Neural crest cell (in vitro differentiated cells): ENCODE measurements around the gene STT3A. TPM values are rescaled to one million over a fixed set of nuclear protein-coding genes. Genes with fewer than 3 reads are reported as not detected.

Experiments
- DNase-seq: peaks from one replicate; pipeline ENCODE4 v3.0.0; 2021; ENCODE audit warnings: low read depth, mixed read lengths, low spot score
- H3K27ac Mint-ChIP-seq: one replicate; pipeline ENCODE4 v1.8.0; 2021; ENCODE audit warnings: mild to moderate bottlenecking, mixed read lengths; ENCODE audit not compliant: unreplicated experiment
- H3K27me3 Mint-ChIP-seq: 2 replicates; pipeline ENCODE4 v1.8.0; 2021; ENCODE audit warnings: low read depth, mild to moderate bottlenecking, mixed read lengths
- H3K36me3 Mint-ChIP-seq: 2 replicates; pipeline ENCODE4 v1.8.0; 2021; ENCODE audit warnings: low read depth, mild to moderate bottlenecking, mixed read lengths
- H3K4me1 Mint-ChIP-seq: 2 replicates; pipeline ENCODE4 v1.8.0; 2021; ENCODE audit warnings: mixed read lengths
- H3K4me3 Mint-ChIP-seq: one replicate; pipeline ENCODE4 v1.8.0; 2021; ENCODE audit warnings: mild to moderate bottlenecking, mixed read lengths
- H3K9me3 Mint-ChIP-seq: 2 replicates; pipeline ENCODE4 v1.8.0; 2021; ENCODE audit warnings: mixed read lengths
- total RNA-seq: library from RNA; stranded (reverse); gene quantifications from 2 replicates; pipeline ENCODE4 v1.2.1, GENCODE V29; 2021
- TF ChIP-seq, protein P1 (sequence below): fragments of 200-600 bp; sonication (generic); conservative IDR thresholded peaks from 2 replicates; pipeline ENCODE4 v1.5.0; 2021; ENCODE audit warnings: antibody characterized with exemption, mild to moderate bottlenecking

STT3A gene
- total RNA-seq, 1 donor from 2014 or later = 144 TPM

DNA sequence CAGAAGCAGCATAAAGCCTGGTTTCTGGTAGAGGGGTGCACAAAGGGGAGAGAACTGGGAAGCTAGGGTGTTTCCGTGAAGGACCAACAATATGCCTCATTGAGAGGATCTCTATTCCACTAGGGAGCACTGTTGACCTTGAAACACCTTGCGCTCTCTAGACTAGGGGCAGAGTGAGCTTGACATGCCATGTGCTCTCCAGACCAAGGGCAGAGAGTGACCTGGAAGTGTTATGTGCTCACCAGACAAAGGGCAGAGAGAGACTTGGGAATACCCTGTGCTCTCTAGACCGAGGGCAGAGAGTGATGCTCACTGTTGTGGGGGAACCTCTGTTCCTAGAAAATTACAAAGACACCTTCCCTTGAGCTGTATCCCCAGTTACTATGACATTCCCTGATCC lies 38.6 kb upstream of the STT3A start:
- peaks cover 4% of the 10 kb centered on the region for H3K27me3 Mint-ChIP-seq
- no peaks in the 10 kb centered on the region for H3K4me1 Mint-ChIP-seq
- H3K36me3 Mint-ChIP-seq = peaks cover 29% of the 10 kb centered on the region
- TF ChIP-seq, protein P1, sequence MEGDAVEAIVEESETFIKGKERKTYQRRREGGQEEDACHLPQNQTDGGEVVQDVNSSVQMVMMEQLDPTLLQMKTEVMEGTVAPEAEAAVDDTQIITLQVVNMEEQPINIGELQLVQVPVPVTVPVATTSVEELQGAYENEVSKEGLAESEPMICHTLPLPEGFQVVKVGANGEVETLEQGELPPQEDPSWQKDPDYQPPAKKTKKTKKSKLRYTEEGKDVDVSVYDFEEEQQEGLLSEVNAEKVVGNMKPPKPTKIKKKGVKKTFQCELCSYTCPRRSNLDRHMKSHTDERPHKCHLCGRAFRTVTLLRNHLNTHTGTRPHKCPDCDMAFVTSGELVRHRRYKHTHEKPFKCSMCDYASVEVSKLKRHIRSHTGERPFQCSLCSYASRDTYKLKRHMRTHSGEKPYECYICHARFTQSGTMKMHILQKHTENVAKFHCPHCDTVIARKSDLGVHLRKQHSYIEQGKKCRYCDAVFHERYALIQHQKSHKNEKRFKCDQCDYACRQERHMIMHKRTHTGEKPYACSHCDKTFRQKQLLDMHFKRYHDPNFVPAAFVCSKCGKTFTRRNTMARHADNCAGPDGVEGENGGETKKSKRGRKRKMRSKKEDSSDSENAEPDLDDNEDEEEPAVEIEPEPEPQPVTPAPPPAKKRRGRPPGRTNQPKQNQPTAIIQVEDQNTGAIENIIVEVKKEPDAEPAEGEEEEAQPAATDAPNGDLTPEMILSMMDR = no peak
- no peak for DNase-seq
- peaks cover 24% of the 10 kb centered on the region for H3K9me3 Mint-ChIP-seq
- H3K4me3 Mint-ChIP-seq = no peak overlapping the region
- no peak overlapping the region for H3K27ac Mint-ChIP-seq

DNA sequence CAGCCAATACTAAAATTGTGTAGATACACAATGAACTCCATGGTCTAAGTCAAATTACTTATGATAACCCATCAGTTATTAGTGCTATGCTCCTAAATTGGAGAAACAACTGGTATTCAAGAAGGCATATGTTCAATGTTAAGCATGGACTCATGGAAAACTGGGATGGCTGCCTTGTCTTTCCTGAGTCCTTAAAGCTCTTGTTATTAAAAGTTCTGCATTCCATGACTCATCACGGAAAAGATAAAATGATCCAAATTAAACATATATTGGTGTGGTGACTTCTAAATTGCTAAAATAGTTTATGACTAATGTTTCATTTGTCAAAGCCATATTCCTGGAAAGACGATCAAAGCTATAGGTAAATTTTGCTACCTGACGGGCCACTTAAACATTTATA lies 32.8 kb upstream of the STT3A start:
- no peak overlapping the region for H3K4me3 Mint-ChIP-seq
- peaks cover 4% of the 10 kb centered on the region for H3K27me3 Mint-ChIP-seq
- TF ChIP-seq, protein P1 = no peak
- peaks cover 11% of the 10 kb centered on the region for H3K9me3 Mint-ChIP-seq
- no peak for DNase-seq
- H3K4me1 Mint-ChIP-seq = no peaks in the 10 kb centered on the region
- H3K36me3 Mint-ChIP-seq = peaks cover 9% of the 10 kb centered on the region
- H3K27ac Mint-ChIP-seq = no peak overlapping the region

DNA sequence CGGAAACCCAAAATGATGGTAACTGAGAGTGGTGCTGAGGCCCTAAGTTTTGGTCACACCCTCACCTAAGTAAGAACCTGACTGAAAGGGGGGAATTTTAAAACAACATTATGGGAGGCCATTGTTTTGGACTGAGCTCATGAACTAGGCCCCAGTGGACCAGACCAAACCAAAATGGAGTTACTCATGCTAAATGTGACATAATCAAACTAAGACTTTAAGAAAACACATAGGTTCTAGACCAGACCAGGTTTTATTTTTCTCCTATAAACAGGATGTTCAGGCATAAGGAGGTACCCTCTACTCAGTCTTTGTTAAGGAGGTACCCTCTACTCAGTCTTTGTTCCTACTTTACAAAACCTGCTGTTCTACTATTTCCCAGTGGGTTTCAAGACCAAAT lies 30.7 kb upstream of the STT3A start:
- no peak overlapping the region for H3K27ac Mint-ChIP-seq
- H3K9me3 Mint-ChIP-seq = peaks cover 6% of the 10 kb centered on the region
- H3K27me3 Mint-ChIP-seq = peaks cover 4% of the 10 kb centered on the region
- H3K4me3 Mint-ChIP-seq = no peak overlapping the region
- H3K36me3 Mint-ChIP-seq = peaks cover 2% of the 10 kb centered on the region
- no peak for DNase-seq
- no peaks in the 10 kb centered on the region for H3K4me1 Mint-ChIP-seq
- TF ChIP-seq, protein P1 = no peak

DNA sequence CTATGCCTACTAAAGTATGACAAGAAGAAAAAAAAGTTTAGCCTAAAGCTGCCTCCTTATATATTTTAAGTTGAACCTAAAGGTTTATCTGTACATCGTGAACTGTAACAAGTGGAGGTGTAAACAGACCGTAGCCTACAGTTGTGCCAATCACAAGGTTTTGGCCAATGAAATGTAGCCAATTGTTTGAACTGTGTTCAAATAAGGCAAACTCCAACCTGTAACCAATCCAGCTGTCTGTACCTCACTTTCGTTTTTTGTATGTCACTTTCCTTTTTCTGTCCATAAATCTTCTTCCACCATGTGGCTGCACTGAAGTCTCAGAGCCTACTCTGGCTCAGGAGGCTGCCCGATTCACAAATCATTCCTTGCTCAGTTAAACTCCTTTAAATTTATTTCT lies 30.2 kb upstream of the STT3A start:
- Mint-ChIP-seq H3K36me3 (no peaks in the 10 kb centered on the region), H3K4me3 (no peak overlapping the region), H3K27ac (no peak overlapping the region), H3K27me3 (no peaks in the 10 kb centered on the region), H3K9me3 (peaks cover 6% of the 10 kb centered on the region), H3K4me1 (no peaks in the 10 kb centered on the region)
- DNase-seq = no peak
- TF ChIP-seq, protein P1 = no peak

DNA sequence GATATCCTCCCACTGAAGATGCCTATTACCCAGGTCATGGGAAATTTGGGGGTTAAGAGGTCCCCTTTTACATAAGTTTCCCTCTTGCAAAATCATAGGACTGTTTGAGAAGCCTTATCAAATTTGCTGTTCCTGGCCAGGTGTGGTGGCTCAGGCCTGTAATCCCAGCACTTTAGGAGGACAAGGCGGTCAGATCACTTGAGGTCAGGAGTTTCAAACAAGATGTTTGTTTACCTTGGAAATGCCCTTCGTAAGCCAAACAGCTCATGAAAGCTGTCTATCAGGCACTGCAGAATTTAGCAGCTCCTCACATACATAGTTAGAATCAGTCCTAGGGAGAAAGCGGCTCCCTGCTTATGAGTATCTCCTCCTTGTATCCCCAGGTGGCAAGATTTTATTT lies 28.3 kb upstream of the STT3A start:
- Mint-ChIP-seq H3K27me3 (no peaks in the 10 kb centered on the region), H3K36me3 (no peaks in the 10 kb centered on the region), H3K9me3 (peaks cover 6% of the 10 kb centered on the region), H3K4me1 (no peaks in the 10 kb centered on the region), H3K27ac (no peak overlapping the region), H3K4me3 (no peak overlapping the region)
- TF ChIP-seq, protein P1 = no peak
- no peak for DNase-seq

DNA sequence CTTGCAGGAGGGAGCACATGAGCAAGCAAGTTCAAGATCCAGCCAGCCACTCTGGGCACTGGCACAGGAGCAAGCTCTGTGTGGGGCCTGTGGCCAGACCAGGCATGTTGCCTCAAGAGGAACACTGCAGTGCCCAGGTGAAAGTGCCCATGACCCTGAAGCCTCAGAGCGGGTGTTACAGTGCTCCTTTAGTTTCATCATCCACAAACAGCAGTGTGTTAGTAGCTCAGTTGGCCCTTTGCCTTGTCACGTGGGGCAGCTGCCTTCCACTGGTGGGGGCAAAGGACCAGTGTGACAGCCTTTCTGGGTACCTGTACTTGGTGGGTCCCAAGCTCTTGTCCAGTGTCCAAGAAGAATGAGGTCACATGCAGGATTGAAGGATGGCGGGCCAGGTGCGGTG lies 26.4 kb upstream of the STT3A start:
- Mint-ChIP-seq H3K27ac (no peak overlapping the region), H3K4me1 (peaks cover 14% of the 10 kb centered on the region), H3K36me3 (no peaks in the 10 kb centered on the region), H3K9me3 (peaks cover 3% of the 10 kb centered on the region), H3K27me3 (no peaks in the 10 kb centered on the region), H3K4me3 (peak overlapping the region; percentile 54)
- DNase-seq = no peak
- TF ChIP-seq, protein P1 = no peak
